GM18526 (cell line): ENCODE measurements around the gene TACC3.

ENCODE experiments used
- POLR2A ChIP-seq: IDR thresholded peaks from 3 replicates; pipeline ENCODE4 v1.6.1; 2011; ENCODE audit not compliant: insufficient read length; ENCODE audit errors: extremely low read depth

The TACC3 gene

GRCh38 chr4:1746265-1746691 lies 25.0 kb downstream of the TACC3 start:
- TF ChIP-seq POLR2A = no peak

- no peak for TF ChIP-seq POLR2A
Measured at GRCh38 chr4:1746919-1747602, 25.7 kb downstream of the TACC3 start.

GRCh38 chr4:1747603-1747967 lies 26.3 kb downstream of the TACC3 start:
- no peak for TF ChIP-seq POLR2A

GRCh38 chr4:1748465-1748995 lies 27.2 kb downstream of the TACC3 start:
- TF ChIP-seq POLR2A = no peak

- TF ChIP-seq POLR2A = no peak
Measured at GRCh38 chr4:1749370-1749769, 28.0 kb downstream of the TACC3 start.

GRCh38 chr4:1749826-1750225 lies 28.5 kb downstream of the TACC3 start:
- TF ChIP-seq POLR2A = no peak

- TF ChIP-seq POLR2A = no peak
Measured at GRCh38 chr4:1750381-1751154, 29.2 kb downstream of the TACC3 start.

GRCh38 chr4:1751155-1751918 lies 30.0 kb downstream of the TACC3 start:
- no peak for TF ChIP-seq POLR2A

GRCh38 chr4:1751919-1752283 lies 30.6 kb downstream of the TACC3 start:
- TF ChIP-seq POLR2A = no peak

- TF ChIP-seq POLR2A = no peak
Measured at GRCh38 chr4:1752284-1753041, 31.1 kb downstream of the TACC3 start.

- no peak for TF ChIP-seq POLR2A
Measured at GRCh38 chr4:1753294-1753696, 32.0 kb downstream of the TACC3 start.

- TF ChIP-seq POLR2A = no peak
Measured at GRCh38 chr4:1753697-1754311, 32.5 kb downstream of the TACC3 start.

- no peak for TF ChIP-seq POLR2A
Measured at GRCh38 chr4:1754336-1754735, 33.0 kb downstream of the TACC3 start.

- no peak for TF ChIP-seq POLR2A
Measured at GRCh38 chr4:1755297-1755696, 34.0 kb downstream of the TACC3 start.

GRCh38 chr4:1756079-1756478 lies 34.8 kb downstream of the TACC3 start:
- TF ChIP-seq POLR2A = no peak
